Lower lobe of right lung (tissue), 2 donors: ENCODE results near the gene ECI2. TPM values are rescaled to one million over a fixed set of nuclear protein-coding genes. Genes with fewer than 3 reads are reported as not detected.

Source experiments
- ATAC-seq, 2 donors: fragments of 200-7000 bp; cut with Tn5 transposase; one replicate each; pipeline ENCODE4 v1.9.1; 2020 to 2022; ENCODE audit warnings: mild to moderate bottlenecking in 2 of 2, moderate library complexity in 2 of 2
- DNase-seq: peaks from one replicate; pipeline ENCODE4 v3.0.0-alpha.2; 2020
- H3K27ac ChIP-seq: fragments of 200-600 bp; one replicate; pipeline ENCODE4 v1.8.0; 2022
- H3K27me3 ChIP-seq: fragments of 200-600 bp; one replicate; pipeline ENCODE4 v1.8.0; 2022; ENCODE audit warnings: low read depth
- H3K36me3 ChIP-seq: fragments of 200-600 bp; one replicate; pipeline ENCODE4 v1.8.0; 2022; ENCODE audit warnings: mild to moderate bottlenecking
- H3K4me1 ChIP-seq: fragments of 200-600 bp; one replicate; pipeline ENCODE4 v1.8.0; 2022
- H3K4me3 ChIP-seq: fragments of 200-600 bp; one replicate; pipeline ENCODE4 v1.8.0; 2022; ENCODE audit warnings: mild to moderate bottlenecking
- H3K9me3 ChIP-seq: fragments of 200-600 bp; one replicate; pipeline ENCODE4 v1.8.0; 2022
- intact Hi-C: fragments of 100-400 bp; cut with DNase I; formaldehyde crosslinking; loops from one replicate; pipeline ENCODE4 v1.11.0; 2022
- total RNA-seq: library from RNA; stranded (reverse); fragmentation: NEBNext Ultra II Directional; extraction: Animal tissue kit (Norgen Biotek cat#: 25700); gene quantifications from one replicate; pipeline ENCODE4 v1.2.1, GENCODE V29; 2021
- TF ChIP-seq, protein P1 (sequence below): fragments of 200-600 bp; IDR thresholded peaks from one replicate; pipeline ENCODE4 v1.8.0; 2022; ENCODE audit warnings: antibody characterized with exemption, mild to moderate bottlenecking
- donor health status: DM: no; HTN: yes; CAD: no; lungs with severe emphysema.

Gene ECI2
- total RNA-seq, 1 donor from 2014 or later, result 40.2 TPM

GRCh38 chr6:4174042-4174441 is 38.7 kb upstream of the ECI2 start:
- no peaks in the 10 kb centered on the region for H3K36me3 ChIP-seq
- DNase-seq, result no peak
- no peak overlapping the region for H3K27ac ChIP-seq
- no peak overlapping the region for H3K4me3 ChIP-seq
- TF ChIP-seq, protein P1, sequence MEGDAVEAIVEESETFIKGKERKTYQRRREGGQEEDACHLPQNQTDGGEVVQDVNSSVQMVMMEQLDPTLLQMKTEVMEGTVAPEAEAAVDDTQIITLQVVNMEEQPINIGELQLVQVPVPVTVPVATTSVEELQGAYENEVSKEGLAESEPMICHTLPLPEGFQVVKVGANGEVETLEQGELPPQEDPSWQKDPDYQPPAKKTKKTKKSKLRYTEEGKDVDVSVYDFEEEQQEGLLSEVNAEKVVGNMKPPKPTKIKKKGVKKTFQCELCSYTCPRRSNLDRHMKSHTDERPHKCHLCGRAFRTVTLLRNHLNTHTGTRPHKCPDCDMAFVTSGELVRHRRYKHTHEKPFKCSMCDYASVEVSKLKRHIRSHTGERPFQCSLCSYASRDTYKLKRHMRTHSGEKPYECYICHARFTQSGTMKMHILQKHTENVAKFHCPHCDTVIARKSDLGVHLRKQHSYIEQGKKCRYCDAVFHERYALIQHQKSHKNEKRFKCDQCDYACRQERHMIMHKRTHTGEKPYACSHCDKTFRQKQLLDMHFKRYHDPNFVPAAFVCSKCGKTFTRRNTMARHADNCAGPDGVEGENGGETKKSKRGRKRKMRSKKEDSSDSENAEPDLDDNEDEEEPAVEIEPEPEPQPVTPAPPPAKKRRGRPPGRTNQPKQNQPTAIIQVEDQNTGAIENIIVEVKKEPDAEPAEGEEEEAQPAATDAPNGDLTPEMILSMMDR, result no peak
- intact Hi-C loops, result no loop called here
- no peaks in the 10 kb centered on the region for H3K4me1 ChIP-seq
- ATAC-seq, result no peak
- no peaks in the 10 kb centered on the region for H3K27me3 ChIP-seq
- no peaks in the 10 kb centered on the region for H3K9me3 ChIP-seq

GRCh38 chr6:4172368-4172767 is 37.0 kb upstream of the ECI2 start:
- DNase-seq, result no peak
- no peak overlapping the region for H3K4me3 ChIP-seq
- no peaks in the 10 kb centered on the region for H3K27me3 ChIP-seq
- TF ChIP-seq, protein P1, result no peak
- no peak overlapping the region for H3K27ac ChIP-seq
- no peak for ATAC-seq
- no peaks in the 10 kb centered on the region for H3K9me3 ChIP-seq
- H3K36me3 ChIP-seq, result no peaks in the 10 kb centered on the region
- no peaks in the 10 kb centered on the region for H3K4me1 ChIP-seq
- intact Hi-C loops, result no loop called here

DNA sequence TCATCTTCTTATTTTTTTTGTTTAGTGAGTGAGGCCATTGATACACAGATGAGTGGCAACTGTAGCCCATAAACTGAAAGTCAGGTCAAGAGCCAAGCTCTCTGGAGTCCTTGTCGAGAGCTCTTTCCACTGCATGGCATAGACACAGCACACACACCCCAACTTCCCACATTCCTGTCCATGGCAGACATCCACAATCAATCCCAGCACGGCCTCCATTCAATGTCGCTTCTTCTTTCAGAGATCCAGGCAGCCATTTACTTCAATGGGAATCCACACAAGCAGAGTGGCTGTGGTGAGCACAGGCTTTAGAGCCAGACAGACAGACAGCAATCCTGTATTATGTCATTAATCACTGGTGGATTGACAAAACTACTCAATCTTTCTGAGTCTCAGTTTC is 34.9 kb upstream of the ECI2 start:
- H3K4me3 ChIP-seq, result no peak overlapping the region
- TF ChIP-seq, protein P1, result no peak
- no peaks in the 10 kb centered on the region for H3K9me3 ChIP-seq
- no peak for DNase-seq
- H3K4me1 ChIP-seq, result no peaks in the 10 kb centered on the region
- no peaks in the 10 kb centered on the region for H3K36me3 ChIP-seq
- no peaks in the 10 kb centered on the region for H3K27me3 ChIP-seq
- ATAC-seq, result no peak
- H3K27ac ChIP-seq, result no peak overlapping the region
- intact Hi-C loops, result no loop called here

GRCh38 chr6:4169028-4169789 is 33.8 kb upstream of the ECI2 start:
- TF ChIP-seq, protein P1, result no peak
- Histone ChIP-seq H3K9me3 (no peaks in the 10 kb centered on the region), H3K4me1 (no peaks in the 10 kb centered on the region), H3K27me3 (no peaks in the 10 kb centered on the region), H3K4me3 (no peak overlapping the region), H3K27ac (no peak overlapping the region), H3K36me3 (no peaks in the 10 kb centered on the region)
- DNase-seq, result no peak
- ATAC-seq, result no peak
- intact Hi-C loops, result no loop called here

DNA sequence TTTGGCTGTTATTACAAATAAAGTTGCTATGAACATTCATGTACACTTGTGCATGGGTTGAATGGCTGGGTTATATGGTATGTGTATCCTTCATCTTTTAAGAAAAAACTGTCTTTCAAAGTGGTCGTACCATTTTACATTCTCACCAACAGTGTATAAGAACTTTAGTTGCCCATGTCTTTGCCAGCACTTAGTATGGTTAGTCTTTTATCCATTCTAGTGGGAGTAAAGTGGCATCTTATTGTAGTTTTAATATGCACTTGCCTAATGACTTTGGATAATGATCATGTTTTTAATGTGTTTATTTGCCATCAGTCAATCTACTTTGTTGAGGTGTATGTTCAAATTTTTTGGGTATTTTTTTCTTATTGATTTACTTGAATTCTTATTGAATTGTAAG is 32.5 kb upstream of the ECI2 start:
- H3K9me3 ChIP-seq, result no peaks in the 10 kb centered on the region
- TF ChIP-seq, protein P1, result no peak
- ATAC-seq (no peak), DNase-seq (no peak)
- H3K36me3 ChIP-seq, result no peaks in the 10 kb centered on the region
- H3K4me1 ChIP-seq, result no peaks in the 10 kb centered on the region
- intact Hi-C loops, result no loop called here
- H3K27ac ChIP-seq, result no peak overlapping the region
- H3K4me3 ChIP-seq, result no peak overlapping the region
- no peaks in the 10 kb centered on the region for H3K27me3 ChIP-seq
